SK-N-SH treated with all-trans-retinoic acid at 6 μM for 48 hours (cell line): ENCODE data around the gene TEX2.

Experiments used
- BACH2 ChIP-seq: fragments of 250-450 bp; sonication (Bioruptor Pico); IDR thresholded peaks from 2 replicates; pipeline ENCODE4 v1.9.0; 2021; ENCODE audit warnings: mild to moderate bottlenecking, borderline replicate concordance
- RARB ChIP-seq: fragments of 250-450 bp; sonication (Bioruptor Pico); IDR thresholded peaks from 2 replicates; pipeline ENCODE4 v1.8.0; 2021; ENCODE audit warnings: mild to moderate bottlenecking, moderate library complexity
- SNAI2 ChIP-seq: fragments of 250-450 bp; sonication (Bioruptor Pico); IDR thresholded peaks from 2 replicates; pipeline ENCODE4 v1.5.0; 2020; ENCODE audit warnings: mild to moderate bottlenecking, moderate library complexity
- TCF4 ChIP-seq: fragments of 250-450 bp; sonication (Bioruptor Pico); IDR thresholded peaks from 2 replicates; pipeline ENCODE4 v1.8.0; 2021; ENCODE audit warnings: mild to moderate bottlenecking, moderate library complexity, borderline replicate concordance
- ZFP3 ChIP-seq: fragments of 250-450 bp; sonication (Bioruptor Pico); IDR thresholded peaks from 2 replicates; pipeline ENCODE4 v1.5.0; 2020; ENCODE audit warnings: mild to moderate bottlenecking, moderate library complexity
- ZFP30 ChIP-seq: fragments of 450-650 bp; formaldehyde crosslinking; IDR thresholded peaks from 2 replicates; pipeline ENCODE4 v1.5.0; 2022; ENCODE audit warnings: mild to moderate bottlenecking, moderate library complexity
- ZNF70 ChIP-seq: fragments of 450-650 bp; formaldehyde crosslinking; IDR thresholded peaks from 2 replicates; pipeline ENCODE4 v1.5.0; 2020; ENCODE audit warnings: mild to moderate bottlenecking, moderate library complexity
- ZNF8 ChIP-seq: fragments of 450-650 bp; formaldehyde crosslinking; IDR thresholded peaks from 2 replicates; pipeline ENCODE4 v1.5.0; 2020; ENCODE audit warnings: mild to moderate bottlenecking, moderate library complexity
- TF ChIP-seq, protein P1 (sequence below): fragments of 250-450 bp; sonication (Bioruptor Pico); IDR thresholded peaks from 2 replicates; pipeline ENCODE4 v1.5.1; 2021; ENCODE audit warnings: mild to moderate bottlenecking, moderate library complexity
- TF ChIP-seq, protein P2 (sequence below): fragments of 250-450 bp; sonication (Bioruptor Pico); IDR thresholded peaks from 2 replicates; pipeline ENCODE4 v1.8.0; 2020; ENCODE audit warnings: mild to moderate bottlenecking, moderate library complexity, borderline replicate concordance
- TF ChIP-seq, protein P3 (sequence below): fragments of 250-450 bp; sonication (Bioruptor Pico); IDR thresholded peaks from 2 replicates; pipeline ENCODE4 v1.5.0; 2020; ENCODE audit warnings: mild to moderate bottlenecking, moderate library complexity

DNA sequence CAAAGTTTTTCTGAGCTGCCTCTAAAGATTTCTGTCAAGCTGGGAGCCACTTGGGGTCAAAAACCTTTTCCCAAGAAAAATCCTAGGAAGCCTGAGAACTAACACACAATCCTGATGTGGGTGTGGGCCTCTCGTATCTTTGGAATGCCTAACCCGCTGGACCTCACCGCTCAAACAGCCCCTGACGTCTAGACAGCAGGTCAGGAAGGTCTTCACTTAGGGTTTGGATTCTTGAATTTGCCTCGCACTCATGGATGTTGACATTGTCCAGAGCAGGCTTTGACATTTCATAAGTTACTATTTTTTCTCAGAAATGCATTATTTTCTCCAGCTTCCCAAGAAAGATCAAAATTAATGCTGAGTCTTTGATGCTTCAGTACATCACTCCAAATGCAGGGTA lies 18.9 kb downstream of the TEX2 start:
- TF ChIP-seq TCF4 (CRISPR knock-in tag): no peak
- TF ChIP-seq, protein P1, sequence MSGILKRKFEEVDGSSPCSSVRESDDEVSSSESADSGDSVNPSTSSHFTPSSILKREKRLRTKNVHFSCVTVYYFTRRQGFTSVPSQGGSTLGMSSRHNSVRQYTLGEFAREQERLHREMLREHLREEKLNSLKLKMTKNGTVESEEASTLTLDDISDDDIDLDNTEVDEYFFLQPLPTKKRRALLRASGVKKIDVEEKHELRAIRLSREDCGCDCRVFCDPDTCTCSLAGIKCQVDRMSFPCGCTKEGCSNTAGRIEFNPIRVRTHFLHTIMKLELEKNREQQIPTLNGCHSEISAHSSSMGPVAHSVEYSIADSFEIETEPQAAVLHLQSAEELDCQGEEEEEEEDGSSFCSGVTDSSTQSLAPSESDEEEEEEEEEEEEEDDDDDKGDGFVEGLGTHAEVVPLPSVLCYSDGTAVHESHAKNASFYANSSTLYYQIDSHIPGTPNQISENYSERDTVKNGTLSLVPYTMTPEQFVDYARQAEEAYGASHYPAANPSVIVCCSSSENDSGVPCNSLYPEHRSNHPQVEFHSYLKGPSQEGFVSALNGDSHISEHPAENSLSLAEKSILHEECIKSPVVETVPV (CRISPR knock-in tag): no peak
- TF ChIP-seq, protein P2, sequence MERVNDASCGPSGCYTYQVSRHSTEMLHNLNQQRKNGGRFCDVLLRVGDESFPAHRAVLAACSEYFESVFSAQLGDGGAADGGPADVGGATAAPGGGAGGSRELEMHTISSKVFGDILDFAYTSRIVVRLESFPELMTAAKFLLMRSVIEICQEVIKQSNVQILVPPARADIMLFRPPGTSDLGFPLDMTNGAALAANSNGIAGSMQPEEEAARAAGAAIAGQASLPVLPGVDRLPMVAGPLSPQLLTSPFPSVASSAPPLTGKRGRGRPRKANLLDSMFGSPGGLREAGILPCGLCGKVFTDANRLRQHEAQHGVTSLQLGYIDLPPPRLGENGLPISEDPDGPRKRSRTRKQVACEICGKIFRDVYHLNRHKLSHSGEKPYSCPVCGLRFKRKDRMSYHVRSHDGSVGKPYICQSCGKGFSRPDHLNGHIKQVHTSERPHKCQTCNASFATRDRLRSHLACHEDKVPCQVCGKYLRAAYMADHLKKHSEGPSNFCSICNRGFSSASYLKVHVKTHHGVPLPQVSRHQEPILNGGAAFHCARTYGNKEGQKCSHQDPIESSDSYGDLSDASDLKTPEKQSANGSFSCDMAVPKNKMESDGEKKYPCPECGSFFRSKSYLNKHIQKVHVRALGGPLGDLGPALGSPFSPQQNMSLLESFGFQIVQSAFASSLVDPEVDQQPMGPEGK (CRISPR knock-in tag): no peak
- TF ChIP-seq ZNF8: no peak
- no peak for TF ChIP-seq ZNF70 (CRISPR knock-in tag)
- TF ChIP-seq ZFP3 (CRISPR knock-in tag): no peak
- no peak for TF ChIP-seq ZFP30
- no peak for TF ChIP-seq BACH2 (CRISPR knock-in tag)
- TF ChIP-seq SNAI2 (CRISPR knock-in tag): no peak
- TF ChIP-seq, protein P3, sequence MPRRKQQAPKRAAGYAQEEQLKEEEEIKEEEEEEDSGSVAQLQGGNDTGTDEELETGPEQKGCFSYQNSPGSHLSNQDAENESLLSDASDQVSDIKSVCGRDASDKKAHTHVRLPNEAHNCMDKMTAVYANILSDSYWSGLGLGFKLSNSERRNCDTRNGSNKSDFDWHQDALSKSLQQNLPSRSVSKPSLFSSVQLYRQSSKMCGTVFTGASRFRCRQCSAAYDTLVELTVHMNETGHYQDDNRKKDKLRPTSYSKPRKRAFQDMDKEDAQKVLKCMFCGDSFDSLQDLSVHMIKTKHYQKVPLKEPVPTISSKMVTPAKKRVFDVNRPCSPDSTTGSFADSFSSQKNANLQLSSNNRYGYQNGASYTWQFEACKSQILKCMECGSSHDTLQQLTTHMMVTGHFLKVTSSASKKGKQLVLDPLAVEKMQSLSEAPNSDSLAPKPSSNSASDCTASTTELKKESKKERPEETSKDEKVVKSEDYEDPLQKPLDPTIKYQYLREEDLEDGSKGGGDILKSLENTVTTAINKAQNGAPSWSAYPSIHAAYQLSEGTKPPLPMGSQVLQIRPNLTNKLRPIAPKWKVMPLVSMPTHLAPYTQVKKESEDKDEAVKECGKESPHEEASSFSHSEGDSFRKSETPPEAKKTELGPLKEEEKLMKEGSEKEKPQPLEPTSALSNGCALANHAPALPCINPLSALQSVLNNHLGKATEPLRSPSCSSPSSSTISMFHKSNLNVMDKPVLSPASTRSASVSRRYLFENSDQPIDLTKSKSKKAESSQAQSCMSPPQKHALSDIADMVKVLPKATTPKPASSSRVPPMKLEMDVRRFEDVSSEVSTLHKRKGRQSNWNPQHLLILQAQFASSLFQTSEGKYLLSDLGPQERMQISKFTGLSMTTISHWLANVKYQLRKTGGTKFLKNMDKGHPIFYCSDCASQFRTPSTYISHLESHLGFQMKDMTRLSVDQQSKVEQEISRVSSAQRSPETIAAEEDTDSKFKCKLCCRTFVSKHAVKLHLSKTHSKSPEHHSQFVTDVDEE (CRISPR knock-in tag): no peak
- TF ChIP-seq RARB: no peak
